Liver (tissue), 9 donors: ENCODE data around the gene CYLD. TPM values are rescaled to one million over a fixed set of nuclear protein-coding genes. Genes with fewer than 3 reads are reported as not detected.

Experiments used
- DNase-seq: peaks from one replicate; pipeline ENCODE4 v3.0.0-alpha.2; 2017; ENCODE audit warnings: low spot score
- H3K27ac ChIP-seq, 2 donors: one replicate each; pipeline ENCODE4 v1.7.0; 2013; ENCODE audit warnings: inconsistent platforms in 2 of 2, low read length in 2 of 2, control low read depth in 1 of 2, low read depth in 1 of 2, mild to moderate bottlenecking in 1 of 2
- H3K27me3 ChIP-seq, 4 donors: one replicate each; pipeline versions ENCODE4 v1.6.1 to v1.7.0; 2013; ENCODE audit warnings: low read length in 3 of 4, inconsistent platforms in 1 of 4, mild to moderate bottlenecking in 1 of 4, moderate library complexity in 1 of 4; ENCODE audit not compliant: control insufficient read depth in 4 of 4, insufficient read depth in 4 of 4
- H3K36me3 ChIP-seq, 4 donors: one replicate each; pipeline versions ENCODE4 v1.6.1 to v1.7.0; 2013; ENCODE audit warnings: low read length in 3 of 4, mild to moderate bottlenecking in 3 of 4, low read depth in 1 of 4, moderate library complexity in 1 of 4; ENCODE audit not compliant: control insufficient read depth in 4 of 4, insufficient read depth in 3 of 4
- H3K4me1 ChIP-seq, 4 donors: one replicate each; pipeline versions ENCODE4 v1.6.1 to v1.7.0; 2013; ENCODE audit warnings: low read length in 3 of 4, mild to moderate bottlenecking in 3 of 4, moderate library complexity in 1 of 4; ENCODE audit not compliant: control insufficient read depth in 4 of 4, insufficient read depth in 4 of 4
- H3K4me3 ChIP-seq, 3 donors: one replicate each; pipeline versions ENCODE4 v1.6.1 to v1.7.0; 2013; ENCODE audit warnings: low read length in 3 of 3, control low read depth in 1 of 3, low read depth in 1 of 3, mild to moderate bottlenecking in 1 of 3
- H3K9ac ChIP-seq, 2 donors: one replicate each; pipeline ENCODE4 v1.7.0; 2013; ENCODE audit warnings: low read length in 2 of 2, mild to moderate bottlenecking in 2 of 2, moderate library complexity in 2 of 2, control low read depth in 1 of 2, low read depth in 1 of 2
- H3K9me3 ChIP-seq, 4 donors: one replicate each; pipeline versions ENCODE4 v1.6.1 to v1.7.0; 2013; ENCODE audit warnings: low read length in 3 of 4; ENCODE audit not compliant: control insufficient read depth in 4 of 4
- CTCF ChIP-seq: fragments of 150-350 bp; IDR thresholded peaks from 2 replicates; pipeline ENCODE4 v1.5.1; 2017; ENCODE audit warnings: improper control_type of control experiment, low read depth, low read length; ENCODE audit not compliant: missing input control
- EGR1 ChIP-seq, 2 donors: IDR thresholded peaks; 2 replicates each; pipeline ENCODE4 v1.6.1; 2016 to 2018; ENCODE audit warnings: antibody characterized with exemption in 2 of 2, low read depth in 2 of 2
- FOXA2 ChIP-seq: IDR thresholded peaks from 2 replicates; pipeline ENCODE4 v1.6.1; 2016; ENCODE audit warnings: antibody characterized with exemption
- GABPA ChIP-seq, 2 donors: IDR thresholded peaks in 1 of 2; conservative IDR thresholded peaks in 1 of 2; 2 replicates each; pipeline ENCODE4 v1.6.1; 2016; ENCODE audit warnings: antibody characterized with exemption in 2 of 2, mild to moderate bottlenecking in 1 of 2, moderate library complexity in 1 of 2
- HNF4A ChIP-seq, 2 donors: conservative IDR thresholded peaks; 2 replicates each; pipeline ENCODE4 v1.6.1; 2016; ENCODE audit warnings: antibody characterized with exemption in 2 of 2, mild to moderate bottlenecking in 2 of 2
- HNF4G ChIP-seq: IDR thresholded peaks from 2 replicates; pipeline ENCODE4 v1.6.1; 2016; ENCODE audit warnings: antibody characterized with exemption
- JUND ChIP-seq, 2 donors: IDR thresholded peaks; 2 replicates each; pipeline ENCODE4 v1.6.1; 2016; ENCODE audit warnings: antibody characterized with exemption in 2 of 2
- MAX ChIP-seq: IDR thresholded peaks from 2 replicates; pipeline ENCODE4 v1.6.1; 2016; ENCODE audit warnings: antibody characterized with exemption
- NR2F2 ChIP-seq: IDR thresholded peaks from 2 replicates; pipeline ENCODE4 v1.6.1; 2016; ENCODE audit warnings: antibody characterized with exemption
- RAD21 ChIP-seq, 2 donors: IDR thresholded peaks; 2 replicates each; pipeline ENCODE4 v1.6.1; 2016; ENCODE audit warnings: antibody characterized with exemption in 2 of 2, mild to moderate bottlenecking in 2 of 2
- RXRA ChIP-seq, 2 donors: IDR thresholded peaks; 2 replicates each; pipeline ENCODE4 v1.6.1; 2017 to 2018; ENCODE audit warnings: antibody characterized with exemption in 2 of 2, mild to moderate bottlenecking in 1 of 2
- WGBS: extraction: QIAGEN DNeasy Blood & Tissue Kit; methylation state at CpG from one replicate; pipeline ENCODE4 v1.1.7; 2013; 5-methylcytosine and 5-hydroxymethylcytosine counted together
- polyA plus RNA-seq, 2 donors: library from polyadenylated mRNA; stranded (reverse) in 1 of 2; unstranded in 1 of 2; fragments of 200-250 nt in 1 of 2; fragments of >200 nt in 1 of 2; fragmentation: Nextera tagmentation in 1 of 2; extraction: Ambion mirVana in 1 of 2; gene quantifications; one replicate each; pipeline versions ENCODE4 v1.2.1 to v1.2.3, GENCODE V29; 2013 to 2015
- total RNA-seq, 2 donors: library from RNA; depleted of rRNA; stranded (reverse); fragments of >200 nt; gene quantifications; one replicate each; pipeline ENCODE4 v1.2.3, GENCODE V29; 2014
- TF ChIP-seq, protein P1 (sequence below): IDR thresholded peaks from 2 replicates; pipeline ENCODE4 v1.6.1; 2016; ENCODE audit warnings: antibody characterized with exemption, mild to moderate bottlenecking
- donor health status: healthy.
- donor health status: healthy.
- donor health status: healthy.
- donor health status: healthy.
- donor health status: healthy.

CYLD gene
- total and polyA plus RNA-seq, 4 donors = 8.2 to 42.7 (median 13.8) TPM

GRCh38 chr16:50846511-50846910, 104.6 kb downstream of the CYLD start:
- Histone ChIP-seq H3K4me1 (peaks cover 8 to 49% (median 34%) of the 10 kb centered on the region in 4 donors), H3K4me3 (no peak overlapping the region), H3K27ac (no peak overlapping the region), H3K9me3 (no peaks in the 10 kb centered on the region), H3K27me3 (no peaks in the 10 kb centered on the region), H3K36me3 (no peaks in the 10 kb centered on the region), H3K9ac (no peak overlapping the region)
- TF ChIP-seq MAX = no peak
- no peak for TF ChIP-seq GABPA (IDR thresholded peaks at IDR 0.05 in 1 of 2, conservative IDR thresholded peaks at IDR 0.05 in 1 of 2)
- TF ChIP-seq, protein P1, sequence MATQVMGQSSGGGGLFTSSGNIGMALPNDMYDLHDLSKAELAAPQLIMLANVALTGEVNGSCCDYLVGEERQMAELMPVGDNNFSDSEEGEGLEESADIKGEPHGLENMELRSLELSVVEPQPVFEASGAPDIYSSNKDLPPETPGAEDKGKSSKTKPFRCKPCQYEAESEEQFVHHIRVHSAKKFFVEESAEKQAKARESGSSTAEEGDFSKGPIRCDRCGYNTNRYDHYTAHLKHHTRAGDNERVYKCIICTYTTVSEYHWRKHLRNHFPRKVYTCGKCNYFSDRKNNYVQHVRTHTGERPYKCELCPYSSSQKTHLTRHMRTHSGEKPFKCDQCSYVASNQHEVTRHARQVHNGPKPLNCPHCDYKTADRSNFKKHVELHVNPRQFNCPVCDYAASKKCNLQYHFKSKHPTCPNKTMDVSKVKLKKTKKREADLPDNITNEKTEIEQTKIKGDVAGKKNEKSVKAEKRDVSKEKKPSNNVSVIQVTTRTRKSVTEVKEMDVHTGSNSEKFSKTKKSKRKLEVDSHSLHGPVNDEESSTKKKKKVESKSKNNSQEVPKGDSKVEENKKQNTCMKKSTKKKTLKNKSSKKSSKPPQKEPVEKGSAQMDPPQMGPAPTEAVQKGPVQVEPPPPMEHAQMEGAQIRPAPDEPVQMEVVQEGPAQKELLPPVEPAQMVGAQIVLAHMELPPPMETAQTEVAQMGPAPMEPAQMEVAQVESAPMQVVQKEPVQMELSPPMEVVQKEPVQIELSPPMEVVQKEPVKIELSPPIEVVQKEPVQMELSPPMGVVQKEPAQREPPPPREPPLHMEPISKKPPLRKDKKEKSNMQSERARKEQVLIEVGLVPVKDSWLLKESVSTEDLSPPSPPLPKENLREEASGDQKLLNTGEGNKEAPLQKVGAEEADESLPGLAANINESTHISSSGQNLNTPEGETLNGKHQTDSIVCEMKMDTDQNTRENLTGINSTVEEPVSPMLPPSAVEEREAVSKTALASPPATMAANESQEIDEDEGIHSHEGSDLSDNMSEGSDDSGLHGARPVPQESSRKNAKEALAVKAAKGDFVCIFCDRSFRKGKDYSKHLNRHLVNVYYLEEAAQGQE = no peak
- no peak for TF ChIP-seq RXRA (IDR thresholded peaks at IDR 0.05)
- no peak for TF ChIP-seq JUND (IDR thresholded peaks at IDR 0.05)
- TF ChIP-seq FOXA2 = no peak
- DNase-seq = no peak
- 96% methylated on average over 2 of the region's 2 CpGs for WGBS

DNA sequence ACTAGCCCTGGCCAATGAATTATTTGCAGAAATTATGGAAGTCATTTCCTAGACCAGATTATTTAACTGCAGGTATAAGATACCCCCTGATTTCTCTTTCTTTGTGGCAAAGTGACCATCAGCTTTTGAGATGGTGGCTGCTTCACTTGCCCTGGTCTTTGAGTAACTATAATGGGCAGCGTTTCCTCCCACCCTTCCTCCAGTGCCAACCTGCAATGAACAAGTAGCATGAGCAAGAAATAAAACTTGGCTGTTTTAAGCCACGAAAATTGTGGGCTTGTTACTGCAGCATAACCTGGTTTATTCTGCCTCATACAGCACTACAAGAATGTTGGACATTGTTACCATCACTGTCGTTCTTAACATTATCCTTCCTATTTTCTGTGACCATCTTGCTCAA, 105.3 kb downstream of the CYLD start:
- WGBS = 88% methylated on average over 3 of the region's 3 CpGs
- DNase-seq = no peak
- H3K9me3 ChIP-seq = no peaks in the 10 kb centered on the region
- H3K27ac ChIP-seq = no peak overlapping the region
- no peaks in the 10 kb centered on the region for H3K36me3 ChIP-seq
- TF ChIP-seq NR2F2 (no peak), EGR1 (IDR thresholded peaks at IDR 0.05; ENCODE audit: low read depth in 2 of 2) (no peak), RXRA (IDR thresholded peaks at IDR 0.05) (no peak), MAX (no peak), HNF4G (no peak), RAD21 (IDR thresholded peaks at IDR 0.05) (no peak), GABPA (IDR thresholded peaks at IDR 0.05 in 1 of 2, conservative IDR thresholded peaks at IDR 0.05 in 1 of 2) (no peak), CTCF (no peak), HNF4A (conservative IDR thresholded peaks at IDR 0.05) (no peak)
- no peak overlapping the region for H3K4me3 ChIP-seq
- no peaks in the 10 kb centered on the region for H3K27me3 ChIP-seq
- H3K9ac ChIP-seq = no peak overlapping the region
- H3K4me1 ChIP-seq = peaks cover 6 to 43% (median 30%) of the 10 kb centered on the region in 4 donors
